ENCODE measurements around the gene PIN4.
"Not testable (repeated sequence)": the region's sequence is repeated elsewhere in the genome, so short reads cannot be mapped to it uniquely, and the experiment has no call there.

GRCh38 chrX:72220375-72220774 lies 38.8 kb downstream of the PIN4 start:
- not testable (repeated sequence) for TF ChIP-seq CTCF, POLR2A (IDR thresholded peaks at IDR 0.05)
